GM12864 (cell line): ENCODE data around the gene SNTB2.

Source experiments
- DNase-seq: peaks from one replicate; pipeline ENCODE4 v3.0.0-alpha.2; 2011; ENCODE audit warnings: low read depth
- H3K4me3 ChIP-seq: 2 replicates; pipeline ENCODE4 v1.5.1; 2011; ENCODE audit warnings: mild to moderate bottlenecking, low read depth, low read length, control low read depth
- CTCF ChIP-seq: IDR thresholded peaks from 2 replicates; pipeline ENCODE4 v1.5.1; 2011; ENCODE audit warnings: low read depth, mild to moderate bottlenecking, moderate library complexity, low read length, control low read depth, inconsistent platforms; ENCODE audit errors: missing control alignments

The SNTB2 gene

GRCh38 chr16:69320740-69321073 is 133.7 kb downstream of the SNTB2 start:
- DNase-seq: no peak
- no peak overlapping the region for H3K4me3 ChIP-seq
- TF ChIP-seq CTCF: no peak

GRCh38 chr16:69321080-69321479 is 134.1 kb downstream of the SNTB2 start:
- no peak overlapping the region for H3K4me3 ChIP-seq
- no peak for TF ChIP-seq CTCF
- DNase-seq: no peak

GRCh38 chr16:69322343-69322742 is 135.4 kb downstream of the SNTB2 start:
- no peak for TF ChIP-seq CTCF
- H3K4me3 ChIP-seq: no peak overlapping the region
- DNase-seq: no peak

GRCh38 chr16:69323415-69323814 is 136.5 kb downstream of the SNTB2 start:
- no peak for TF ChIP-seq CTCF

GRCh38 chr16:69324013-69324531 is 137.1 kb downstream of the SNTB2 start:
- no peak for DNase-seq
- H3K4me3 ChIP-seq: no peak overlapping the region
- TF ChIP-seq CTCF: no peak

More at GRCh38 chr16:69323415-69323814, 136.5 kb downstream of the SNTB2 start:
- no peak overlapping the region for H3K4me3 ChIP-seq
- DNase-seq: no peak

- no peak for DNase-seq
Observed at GRCh38 chr16:69324585-69325253, 137.8 kb downstream of the SNTB2 start.

More at GRCh38 chr16:69324585-69325253, 137.8 kb downstream of the SNTB2 start:
- H3K4me3 ChIP-seq: no peak overlapping the region
- no peak for TF ChIP-seq CTCF
